ENCODE data around the gene GALNT18. TPM values are rescaled to one million over a fixed set of nuclear protein-coding genes. Genes with fewer than 3 reads are reported as not detected.

Gene GALNT18
- total RNA-seq, 1 experiment from 2014 or later: not detected

DNA sequence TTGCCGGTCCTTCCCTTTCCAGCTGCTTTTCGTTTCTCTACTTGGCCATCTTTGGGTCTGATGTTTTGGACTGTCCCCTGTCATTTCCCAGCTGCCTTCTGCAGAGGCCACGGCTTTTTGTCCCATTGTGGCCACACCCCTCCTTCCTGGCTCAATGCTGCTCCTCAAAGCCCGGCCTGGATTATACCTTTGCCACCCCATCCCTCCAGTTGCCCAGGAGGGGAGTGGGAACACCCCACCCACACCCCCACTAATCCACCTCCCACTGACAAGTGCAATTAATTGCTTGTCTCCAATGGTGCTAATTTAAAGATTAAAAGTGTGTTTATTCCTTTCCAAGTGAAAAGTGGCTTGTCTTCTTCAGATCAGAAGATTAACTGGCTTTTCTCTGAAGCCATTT lies 234.6 kb downstream of the GALNT18 start:
- Histone ChIP-seq H3K9me2 (ENCODE audit: insufficient read depth) (no peaks in the 10 kb centered on the region), H3F3A (ENCODE audit: insufficient read depth, low read depth) (no peaks in the 10 kb centered on the region), H3K4me1 (replicated peaks; ENCODE audit: insufficient read depth) (no peaks in the 10 kb centered on the region), H3K9me3 (ENCODE audit: insufficient read depth, low read depth) (no peaks in the 10 kb centered on the region), H3K4me2 (no peak overlapping the region), H2AFZ (no peak overlapping the region), H3K79me2 (ENCODE audit: low read depth) (no peaks in the 10 kb centered on the region), H3K4me3 (no peak overlapping the region), H3K27me3 (ENCODE audit: insufficient read depth, low read depth) (peaks cover 21% of the 10 kb centered on the region; the same call in 1 of the 2 replicates), H3K36me3 (ENCODE audit: low read depth) (no peaks in the 10 kb centered on the region), H3K27ac (no peak overlapping the region), H4K20me1 (ENCODE audit: insufficient read depth) (no peaks in the 10 kb centered on the region)
- CTCF ChIA-PET: no interaction called here
- intact Hi-C loops (cut with micrococcal nuclease; ENCODE audit: unreplicated experiment): no loop called here
- DNase-seq: no peak
- TF ChIP-seq EZH2 (IDR thresholded peaks at IDR 0.05; ENCODE audit: low read depth): no peak
- TF ChIP-seq, protein P1, sequence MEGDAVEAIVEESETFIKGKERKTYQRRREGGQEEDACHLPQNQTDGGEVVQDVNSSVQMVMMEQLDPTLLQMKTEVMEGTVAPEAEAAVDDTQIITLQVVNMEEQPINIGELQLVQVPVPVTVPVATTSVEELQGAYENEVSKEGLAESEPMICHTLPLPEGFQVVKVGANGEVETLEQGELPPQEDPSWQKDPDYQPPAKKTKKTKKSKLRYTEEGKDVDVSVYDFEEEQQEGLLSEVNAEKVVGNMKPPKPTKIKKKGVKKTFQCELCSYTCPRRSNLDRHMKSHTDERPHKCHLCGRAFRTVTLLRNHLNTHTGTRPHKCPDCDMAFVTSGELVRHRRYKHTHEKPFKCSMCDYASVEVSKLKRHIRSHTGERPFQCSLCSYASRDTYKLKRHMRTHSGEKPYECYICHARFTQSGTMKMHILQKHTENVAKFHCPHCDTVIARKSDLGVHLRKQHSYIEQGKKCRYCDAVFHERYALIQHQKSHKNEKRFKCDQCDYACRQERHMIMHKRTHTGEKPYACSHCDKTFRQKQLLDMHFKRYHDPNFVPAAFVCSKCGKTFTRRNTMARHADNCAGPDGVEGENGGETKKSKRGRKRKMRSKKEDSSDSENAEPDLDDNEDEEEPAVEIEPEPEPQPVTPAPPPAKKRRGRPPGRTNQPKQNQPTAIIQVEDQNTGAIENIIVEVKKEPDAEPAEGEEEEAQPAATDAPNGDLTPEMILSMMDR (conservative IDR thresholded peaks at IDR 0.05): no peak
- BruUV-seq (replicated peaks): no TSS peak
- POLR2A ChIA-PET (ENCODE audit: unreplicated experiment): no interaction called here

DNA sequence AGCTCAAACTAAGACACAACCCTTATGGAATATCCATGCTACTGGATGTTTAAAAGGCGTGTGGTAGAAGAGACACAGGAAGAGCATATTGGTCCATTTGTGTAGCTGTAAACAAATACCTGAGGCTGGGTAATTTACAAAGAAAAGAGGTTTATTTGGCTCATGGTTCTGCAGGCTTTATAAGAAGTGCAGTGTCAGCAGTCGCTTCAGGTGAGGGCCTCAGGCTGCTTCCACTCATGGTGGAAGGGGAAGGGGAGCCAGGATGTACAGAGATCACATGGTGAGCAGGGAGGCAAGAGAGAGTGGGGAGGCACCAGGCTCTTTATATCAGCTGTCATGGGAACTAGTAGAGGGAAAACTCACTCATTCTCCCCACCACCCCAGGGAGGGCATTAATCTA lies 237.0 kb downstream of the GALNT18 start:
- no peaks in the 10 kb centered on the region for H3K36me3 ChIP-seq (ENCODE audit: low read depth)
- no peak overlapping the region for H3K4me2 ChIP-seq
- H3K9me3 ChIP-seq (ENCODE audit: insufficient read depth, low read depth): no peaks in the 10 kb centered on the region
- no peaks in the 10 kb centered on the region for H3F3A ChIP-seq (ENCODE audit: insufficient read depth, low read depth)
- H2AFZ ChIP-seq: no peak overlapping the region
- no peak overlapping the region for H3K27ac ChIP-seq
- H4K20me1 ChIP-seq (ENCODE audit: insufficient read depth): no peaks in the 10 kb centered on the region
- H3K4me1 ChIP-seq (replicated peaks; ENCODE audit: insufficient read depth): no peaks in the 10 kb centered on the region
- no peaks in the 10 kb centered on the region for H3K79me2 ChIP-seq (ENCODE audit: low read depth)
- no TSS peak for BruUV-seq (replicated peaks)
- no peak for DNase-seq
- ChIA-PET CTCF (no interaction called here), POLR2A (ENCODE audit: unreplicated experiment) (no interaction called here)
- H3K4me3 ChIP-seq: no peak overlapping the region
- no peaks in the 10 kb centered on the region for H3K9me2 ChIP-seq (ENCODE audit: insufficient read depth)
- TF ChIP-seq, protein P1 (conservative IDR thresholded peaks at IDR 0.05): no peak
- no peak for TF ChIP-seq EZH2 (IDR thresholded peaks at IDR 0.05; ENCODE audit: low read depth)
- H3K27me3 ChIP-seq (ENCODE audit: insufficient read depth, low read depth): peaks cover 7% of the 10 kb centered on the region; the same call in 1 of the 2 replicates
- intact Hi-C loops (cut with micrococcal nuclease; ENCODE audit: unreplicated experiment): no loop called here

DNA sequence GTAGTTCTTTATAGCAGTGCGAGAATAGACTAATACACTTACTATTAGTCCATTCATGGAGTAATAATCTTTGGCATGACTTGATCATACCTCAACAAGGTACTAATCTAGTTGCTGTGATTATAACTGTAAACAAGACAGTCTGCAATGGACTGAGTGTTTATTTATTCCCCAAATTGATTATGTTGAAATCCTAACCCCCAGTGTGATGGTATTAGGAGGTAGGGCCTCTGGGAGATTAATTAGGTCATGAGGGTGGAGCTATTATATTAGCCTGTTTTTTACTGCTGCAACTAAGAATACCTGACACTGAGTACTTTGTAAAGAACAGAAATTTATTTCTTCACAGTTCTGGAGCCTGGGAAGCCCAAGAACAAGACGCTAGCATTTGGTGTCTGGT lies 237.8 kb downstream of the GALNT18 start:
- H3K27ac ChIP-seq: no peak overlapping the region
- no peak for TF ChIP-seq EZH2 (IDR thresholded peaks at IDR 0.05; ENCODE audit: low read depth)
- TF ChIP-seq, protein P1 (conservative IDR thresholded peaks at IDR 0.05): no peak
- no peaks in the 10 kb centered on the region for H4K20me1 ChIP-seq (ENCODE audit: insufficient read depth)
- BruUV-seq (replicated peaks): no TSS peak
- H2AFZ ChIP-seq: no peak overlapping the region
- CTCF ChIA-PET: no interaction called here
- H3K27me3 ChIP-seq (ENCODE audit: insufficient read depth, low read depth): peaks cover 7% of the 10 kb centered on the region; the same call in 1 of the 2 replicates
- intact Hi-C loops (cut with micrococcal nuclease; ENCODE audit: unreplicated experiment): no loop called here
- H3K36me3 ChIP-seq (ENCODE audit: low read depth): no peaks in the 10 kb centered on the region
- H3K4me2 ChIP-seq: no peak overlapping the region
- POLR2A ChIA-PET (ENCODE audit: unreplicated experiment): no interaction called here
- H3K4me3 ChIP-seq: no peak overlapping the region
- no peaks in the 10 kb centered on the region for H3K9me2 ChIP-seq (ENCODE audit: insufficient read depth)
- H3K79me2 ChIP-seq (ENCODE audit: low read depth): no peaks in the 10 kb centered on the region
- no peak for DNase-seq
- no peaks in the 10 kb centered on the region for H3F3A ChIP-seq (ENCODE audit: insufficient read depth, low read depth)
- no peaks in the 10 kb centered on the region for H3K4me1 ChIP-seq (replicated peaks; ENCODE audit: insufficient read depth)
- H3K9me3 ChIP-seq (ENCODE audit: insufficient read depth, low read depth): no peaks in the 10 kb centered on the region
